Activated naive CD4-positive, alpha-beta T cell treated with anti-CD3 and anti-CD28 coated beads, Interleukin-2, amount 10 ng/mL, durations not matched to agents 7 days and 5 days (primary cell): ENCODE measurements around the gene DDX25.
A peak's percentile ranks its signal among the peaks of the same experiment; 100 is the strongest.
"Not testable (repeated sequence)": the region's sequence is repeated elsewhere in the genome, so short reads cannot be mapped to it uniquely, and the experiment has no call there.

ENCODE experiments used
- CTCF ChIA-PET: fragments of 350-600 bp; sonication (Branson Sonifier 250); formaldehyde crosslinking; loops from one replicate; lab custom pipeline; 2021; ENCODE audit warnings: antibody characterized with exemption; lab: Charles Lee
- DNase-seq: peaks from one replicate; pipeline ENCODE4 v3.0.0-alpha.2; 2020
- H3K27ac Mint-ChIP-seq: one replicate; pipeline ENCODE4 v1.8.0; 2021; ENCODE audit warnings: mild to moderate bottlenecking, moderate library complexity, mixed read lengths
- H3K27me3 Mint-ChIP-seq: one replicate; pipeline ENCODE4 v1.8.0; 2021; ENCODE audit warnings: mild to moderate bottlenecking, mixed read lengths
- H3K36me3 Mint-ChIP-seq: one replicate; pipeline ENCODE4 v1.8.0; 2021; ENCODE audit warnings: mixed read lengths
- H3K4me1 Mint-ChIP-seq: one replicate; pipeline ENCODE4 v1.8.0; 2021; ENCODE audit warnings: mixed read lengths
- H3K4me3 Mint-ChIP-seq: one replicate; pipeline ENCODE4 v1.8.0; 2021; ENCODE audit warnings: mild to moderate bottlenecking, moderate library complexity, mixed read lengths
- H3K9me3 Mint-ChIP-seq: one replicate; pipeline ENCODE4 v1.8.0; 2021; ENCODE audit warnings: mixed read lengths

The DDX25 gene

DNA sequence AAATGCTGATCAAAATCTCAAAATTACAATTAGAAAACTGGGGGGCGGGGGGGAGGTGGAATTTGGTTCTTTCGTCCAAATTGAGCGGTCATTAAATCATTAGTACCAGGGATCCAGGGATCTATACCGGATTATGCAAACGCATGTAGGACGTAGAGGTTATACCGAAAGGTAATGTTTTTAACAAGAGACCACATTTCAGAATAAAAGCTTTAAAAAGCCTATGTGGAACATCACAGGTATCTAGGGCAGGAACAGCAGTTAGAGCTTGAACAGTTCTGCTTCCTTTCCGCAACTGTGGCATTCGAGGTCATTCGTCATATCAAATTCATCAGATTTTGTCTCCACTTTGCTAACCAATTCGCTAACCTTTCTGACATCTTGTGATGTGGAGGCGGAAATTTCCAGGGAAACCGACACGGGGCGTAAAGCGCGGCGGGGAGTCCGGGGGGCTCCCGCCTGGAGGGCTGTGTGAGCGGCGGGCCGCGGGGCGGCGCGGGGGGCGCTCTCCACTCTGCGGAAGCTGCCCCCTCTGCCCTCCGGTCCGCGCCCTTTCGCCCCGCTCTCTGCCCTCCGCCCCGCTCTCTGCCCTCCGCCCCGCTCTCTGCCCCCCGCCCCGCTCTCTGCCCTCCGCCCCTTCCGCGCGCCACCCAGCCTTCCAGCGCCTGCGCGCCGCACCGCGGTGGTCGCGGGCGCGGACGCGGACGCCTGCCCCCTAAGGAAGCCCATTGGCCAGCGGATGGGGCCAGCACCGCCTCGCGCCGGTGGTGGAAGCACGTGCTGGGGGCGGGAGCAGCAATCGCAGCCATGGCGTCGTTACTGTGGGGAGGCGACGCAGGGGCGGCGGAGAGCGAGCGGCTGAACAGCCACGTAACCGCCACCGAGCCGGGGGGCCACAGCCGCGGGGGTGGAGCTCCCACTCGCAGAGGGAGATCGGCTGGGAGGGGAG, at the start of gene DDX25:
DDX25 (plus strand) TSS at position 798 of the 949 bp plus-strand sequence; CDS start at position 808, 10 bp downstream.
- DNase-seq = peak; percentile 57
- peaks cover 31% of the 10 kb centered on the region for H3K36me3 Mint-ChIP-seq
- peak within 1 kb of the TSS; percentile 94 for H3K4me3 Mint-ChIP-seq
- H3K27ac Mint-ChIP-seq = peak within 1 kb of the TSS; percentile 90
- CTCF ChIA-PET = interaction anchor here (1.1 to 1.3 kb wide), 3 partner anchors 13 to 19 kb away, joined by 3 read pairs; no protein-coding TSS in a partner anchor
- H3K27me3 Mint-ChIP-seq = peaks cover 39% of the 10 kb centered on the region
- no peaks in the 10 kb centered on the region for H3K9me3 Mint-ChIP-seq
- peaks cover 27% of the 10 kb centered on the region for H3K4me1 Mint-ChIP-seq

GRCh38 chr11:125857670-125858069, 46.6 kb upstream of the DDX25 start:
- H3K27me3 Mint-ChIP-seq, DNase-seq, CTCF ChIA-PET, H3K4me1 Mint-ChIP-seq, H3K4me3 Mint-ChIP-seq, H3K27ac Mint-ChIP-seq, H3K9me3 Mint-ChIP-seq, H3K36me3 Mint-ChIP-seq: not testable (repeated sequence)

DNA sequence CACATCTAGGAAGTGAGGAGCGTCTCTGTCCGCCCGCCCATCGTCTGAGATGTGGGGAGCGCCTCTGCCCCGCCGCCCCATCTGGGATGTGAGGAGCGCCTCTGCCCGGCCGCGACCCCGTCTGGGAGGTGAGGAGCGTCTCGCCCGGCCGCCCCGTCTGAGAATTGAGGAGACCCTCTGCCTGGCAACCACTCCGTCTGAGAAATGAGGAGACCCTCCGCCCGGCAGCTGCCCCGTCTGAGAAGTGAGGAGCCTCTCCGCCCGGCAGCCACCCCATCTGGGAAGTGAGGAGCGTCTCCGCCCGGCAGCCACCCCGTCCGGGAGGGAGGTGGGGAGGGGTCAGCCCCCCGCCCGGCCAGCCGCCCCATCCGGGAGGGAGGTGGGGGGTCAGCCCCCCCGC, 41.5 kb upstream of the DDX25 start:
- H3K36me3 Mint-ChIP-seq, DNase-seq, H3K27ac Mint-ChIP-seq, H3K4me1 Mint-ChIP-seq, H3K9me3 Mint-ChIP-seq, H3K4me3 Mint-ChIP-seq, H3K27me3 Mint-ChIP-seq, CTCF ChIA-PET: not testable (repeated sequence)

DNA sequence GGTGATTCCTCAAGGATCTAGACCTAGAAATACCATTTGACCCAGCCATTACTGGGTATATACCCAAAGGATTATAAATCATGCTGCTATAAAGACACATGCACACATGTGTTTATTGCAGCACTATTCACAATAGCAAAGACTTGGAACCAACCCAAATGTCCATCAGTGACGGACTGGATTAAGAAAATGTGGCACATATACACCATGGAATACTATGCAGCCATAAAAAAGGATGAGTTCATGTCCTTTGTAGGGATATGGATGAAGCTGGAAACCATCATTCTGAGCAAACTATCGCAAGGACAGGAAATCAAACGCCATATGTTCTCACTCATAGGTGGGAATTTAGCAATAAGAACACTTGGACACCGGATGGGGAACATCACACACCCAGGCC, 39.0 kb upstream of the DDX25 start:
- H3K27me3 Mint-ChIP-seq, H3K4me3 Mint-ChIP-seq, H3K36me3 Mint-ChIP-seq, H3K4me1 Mint-ChIP-seq, DNase-seq, H3K27ac Mint-ChIP-seq, H3K9me3 Mint-ChIP-seq, CTCF ChIA-PET: not testable (repeated sequence)

DNA sequence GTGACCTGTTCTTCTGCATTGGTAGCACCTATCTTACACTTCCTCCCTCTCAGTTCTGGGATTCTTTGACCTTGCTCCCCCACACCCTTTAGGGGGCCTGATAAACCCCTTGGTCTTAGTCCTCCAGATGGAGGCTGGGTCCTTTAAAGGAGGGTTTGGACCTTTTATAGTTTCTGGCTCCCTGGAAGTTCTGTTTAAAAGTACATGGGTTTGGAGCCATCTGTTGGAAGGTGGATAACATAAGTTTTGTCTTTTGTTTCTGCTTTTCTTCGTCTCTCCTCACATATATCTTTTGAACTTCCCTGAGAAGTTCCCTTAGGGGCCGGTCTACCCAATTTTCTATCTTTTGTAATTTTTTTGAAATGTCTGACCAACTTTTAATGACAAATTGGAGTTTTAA, 34.8 kb upstream of the DDX25 start:
- H3K4me3 Mint-ChIP-seq = no peak overlapping the region
- no peaks in the 10 kb centered on the region for H3K4me1 Mint-ChIP-seq
- H3K27ac Mint-ChIP-seq = peak overlapping the region; percentile 30
- H3K36me3 Mint-ChIP-seq = no peaks in the 10 kb centered on the region
- H3K9me3 Mint-ChIP-seq = peaks cover 4% of the 10 kb centered on the region
- CTCF ChIA-PET = no interaction called here
- peaks cover 2% of the 10 kb centered on the region for H3K27me3 Mint-ChIP-seq
- no peak for DNase-seq

GRCh38 chr11:125871391-125872137, 32.7 kb upstream of the DDX25 start:
- no peak overlapping the region for H3K4me3 Mint-ChIP-seq
- no peaks in the 10 kb centered on the region for H3K36me3 Mint-ChIP-seq
- H3K9me3 Mint-ChIP-seq = no peaks in the 10 kb centered on the region
- CTCF ChIA-PET = interaction anchor here (1.0 kb wide), 1 partner anchor 251 kb away, joined by 4 read pairs; no protein-coding TSS in a partner anchor
- H3K27me3 Mint-ChIP-seq = peaks cover 4% of the 10 kb centered on the region
- H3K27ac Mint-ChIP-seq = no peak overlapping the region
- no peaks in the 10 kb centered on the region for H3K4me1 Mint-ChIP-seq
- DNase-seq = peak; percentile 54

DNA sequence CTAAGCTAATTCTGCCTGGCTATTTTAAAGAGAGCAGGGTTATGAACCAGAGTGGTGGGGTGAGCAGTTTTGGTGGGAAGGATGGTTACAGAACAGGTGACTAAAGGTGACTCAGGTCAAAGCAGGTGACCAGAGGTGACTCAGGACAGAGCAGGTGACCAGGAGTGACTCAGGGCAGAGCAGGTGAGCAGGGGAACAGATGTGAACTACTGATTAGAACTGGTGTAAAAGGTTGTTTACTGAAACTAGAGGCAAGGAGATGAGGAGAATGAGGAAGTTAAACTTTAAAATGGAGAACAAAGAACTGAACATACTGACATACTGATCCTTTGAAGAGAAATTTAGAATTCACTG, 32.2 kb upstream of the DDX25 start:
- Mint-ChIP-seq H3K9me3 (no peaks in the 10 kb centered on the region), H3K36me3 (no peaks in the 10 kb centered on the region), H3K4me3 (no peak overlapping the region), H3K4me1 (no peaks in the 10 kb centered on the region), H3K27ac (no peak overlapping the region), H3K27me3 (peaks cover 4% of the 10 kb centered on the region)
- no peak for DNase-seq
- CTCF ChIA-PET = no interaction called here

GRCh38 chr11:125873881-125874555, 30.3 kb upstream of the DDX25 start:
- H3K27me3 Mint-ChIP-seq = peaks cover 4% of the 10 kb centered on the region
- DNase-seq = no peak
- CTCF ChIA-PET = interaction anchor here (0.7 kb wide), 1 partner anchor 151 kb away, joined by 3 read pairs; no protein-coding TSS in a partner anchor

DNA sequence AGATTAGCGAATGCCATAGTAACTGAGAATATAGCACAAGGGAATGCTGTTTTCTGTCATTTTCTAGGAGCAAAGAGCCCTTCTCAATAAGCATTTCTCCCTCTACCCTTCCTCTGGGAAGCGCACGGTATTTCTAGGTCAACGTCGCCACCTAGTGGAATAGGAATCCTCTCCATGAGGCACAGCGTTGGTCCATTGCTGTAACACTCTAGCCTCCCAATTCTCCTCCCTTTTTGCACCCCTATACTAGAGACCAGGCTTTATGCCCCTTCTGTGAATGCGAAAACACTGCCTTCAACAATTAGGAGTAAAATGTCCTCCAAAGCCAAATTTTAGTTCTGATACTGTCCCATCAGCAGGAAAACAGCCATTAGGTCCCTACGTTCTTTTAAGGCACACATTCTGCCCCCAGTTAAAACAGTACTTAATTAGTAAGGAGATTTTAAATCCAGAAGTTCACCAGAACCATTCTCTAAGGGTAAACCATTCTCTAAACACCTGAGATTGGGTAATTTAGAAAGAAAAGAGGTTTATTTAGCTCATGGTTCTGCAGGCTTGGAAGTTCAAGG, 29.7 kb upstream of the DDX25 start:
- H3K36me3 Mint-ChIP-seq = no peaks in the 10 kb centered on the region
- no peaks in the 10 kb centered on the region for H3K9me3 Mint-ChIP-seq
- H3K27ac Mint-ChIP-seq = no peak overlapping the region
- DNase-seq = peak; percentile 67
- no peaks in the 10 kb centered on the region for H3K4me1 Mint-ChIP-seq
- H3K4me3 Mint-ChIP-seq = no peak overlapping the region
- H3K27me3 Mint-ChIP-seq = peaks cover 6% of the 10 kb centered on the region
- CTCF ChIA-PET = interaction anchor here (1.0 kb wide), 1 partner anchor 13 kb away, joined by 4 read pairs; the partner anchor contains the start of gene HYLS1

More at GRCh38 chr11:125873881-125874555, 30.3 kb upstream of the DDX25 start:
- no peak overlapping the region for H3K27ac Mint-ChIP-seq
- no peak overlapping the region for H3K4me3 Mint-ChIP-seq
- no peaks in the 10 kb centered on the region for H3K4me1 Mint-ChIP-seq
- no peaks in the 10 kb centered on the region for H3K9me3 Mint-ChIP-seq
- H3K36me3 Mint-ChIP-seq = no peaks in the 10 kb centered on the region

- Mint-ChIP-seq H3K4me3 (no peak overlapping the region), H3K4me1 (peaks cover 10% of the 10 kb centered on the region), H3K9me3 (no peaks in the 10 kb centered on the region), H3K27me3 (peaks cover 7% of the 10 kb centered on the region), H3K36me3 (no peaks in the 10 kb centered on the region), H3K27ac (no peak overlapping the region)
- CTCF ChIA-PET = no interaction called here
- no peak for DNase-seq
Observed at GRCh38 chr11:125881291-125881690, 23.0 kb upstream of the DDX25 start.

- CTCF ChIA-PET = no interaction called here
- peaks cover 26% of the 10 kb centered on the region for H3K4me1 Mint-ChIP-seq
- peaks cover 18% of the 10 kb centered on the region for H3K27me3 Mint-ChIP-seq
- no peak overlapping the region for H3K27ac Mint-ChIP-seq
- no peaks in the 10 kb centered on the region for H3K9me3 Mint-ChIP-seq
- DNase-seq = no peak
- H3K36me3 Mint-ChIP-seq = peaks cover 2% of the 10 kb centered on the region
- H3K4me3 Mint-ChIP-seq = no peak overlapping the region
Observed at GRCh38 chr11:125883375-125883774, 20.9 kb upstream of the DDX25 start.

GRCh38 chr11:125886997-125887372, 17.3 kb upstream of the DDX25 start:
- CTCF ChIA-PET = interaction anchor here (0.9 to 1.6 kb wide), 3 partner anchors 10 to 374 kb away, joined by 3 to 8 read pairs (median 4); no protein-coding TSS in a partner anchor
- H3K4me1 Mint-ChIP-seq = peaks cover 44% of the 10 kb centered on the region
- H3K9me3 Mint-ChIP-seq = no peaks in the 10 kb centered on the region
- peak overlapping the region; percentile 98 for H3K27ac Mint-ChIP-seq
- DNase-seq = peak; percentile 73
- peak overlapping the region; percentile 91 for H3K4me3 Mint-ChIP-seq
- H3K27me3 Mint-ChIP-seq = peaks cover 14% of the 10 kb centered on the region
- H3K36me3 Mint-ChIP-seq = peaks cover 17% of the 10 kb centered on the region

GRCh38 chr11:125887373-125888324, 16.7 kb upstream of the DDX25 start, which contains the start of gene HYLS1:
TSS of gene HYLS1 (plus strand) at chr11:125887668. CDS start at chr11:125899369, 11,701 bp downstream.
- Mint-ChIP-seq H3K27ac (peak within 1 kb of the TSS; percentile 98), H3K36me3 (peaks cover 22% of the 10 kb centered on the region), H3K9me3 (no peaks in the 10 kb centered on the region), H3K4me1 (peaks cover 47% of the 10 kb centered on the region), H3K27me3 (peaks cover 12% of the 10 kb centered on the region), H3K4me3 (peak within 1 kb of the TSS; percentile 91)
- peak; percentile 96 for DNase-seq
- CTCF ChIA-PET = interaction anchor here (0.7 to 1.6 kb wide), 5 partner anchors 9 to 374 kb away, joined by 3 to 8 read pairs (median 3); no protein-coding TSS in a partner anchor
